Activated CD4-positive, alpha-beta T cell treated with anti-CD3 and anti-CD28 coated beads for 4 hours (primary cell): ENCODE measurements around the gene RIT1.

Source experiments
- DNase-seq, 2 donors: peaks; one replicate each; pipeline ENCODE4 v3.0.0-alpha.2; 2020

RIT1 gene

DNA sequence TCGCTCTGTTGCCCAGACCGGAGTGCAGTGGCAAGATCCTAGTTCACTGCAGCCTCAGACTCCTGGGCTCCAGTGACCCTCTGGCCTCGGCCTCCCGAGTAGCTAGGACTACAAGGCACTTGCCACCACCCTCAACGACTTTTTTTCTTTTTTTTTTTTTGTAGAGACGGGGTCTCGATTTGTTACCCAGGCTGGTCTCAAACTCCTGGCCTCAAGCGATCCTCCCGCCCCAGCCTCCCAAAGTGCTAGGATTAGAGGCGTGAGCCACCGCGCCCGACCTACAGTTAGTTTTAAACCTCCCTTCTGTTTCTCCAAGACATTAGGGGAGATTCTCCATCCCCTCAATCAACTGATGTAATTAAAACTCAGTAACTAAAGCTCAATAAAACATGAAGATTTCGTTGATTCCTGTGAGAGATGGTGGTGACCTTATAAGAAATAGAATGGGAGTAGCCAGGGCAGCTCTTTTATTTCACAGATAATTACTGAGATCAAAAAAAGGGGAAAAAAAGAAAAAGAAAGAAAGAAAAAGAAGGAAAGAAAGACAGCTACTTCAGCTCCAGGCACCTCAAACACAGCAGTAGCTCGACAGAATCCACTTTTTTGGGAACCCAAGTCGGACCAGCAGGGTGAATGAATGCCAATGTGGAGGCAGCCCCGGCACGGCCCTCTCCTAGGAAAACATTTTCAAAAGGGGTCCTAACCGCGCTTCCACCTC is 54.7 kb downstream of the RIT1 start:
- no peak for DNase-seq

DNA sequence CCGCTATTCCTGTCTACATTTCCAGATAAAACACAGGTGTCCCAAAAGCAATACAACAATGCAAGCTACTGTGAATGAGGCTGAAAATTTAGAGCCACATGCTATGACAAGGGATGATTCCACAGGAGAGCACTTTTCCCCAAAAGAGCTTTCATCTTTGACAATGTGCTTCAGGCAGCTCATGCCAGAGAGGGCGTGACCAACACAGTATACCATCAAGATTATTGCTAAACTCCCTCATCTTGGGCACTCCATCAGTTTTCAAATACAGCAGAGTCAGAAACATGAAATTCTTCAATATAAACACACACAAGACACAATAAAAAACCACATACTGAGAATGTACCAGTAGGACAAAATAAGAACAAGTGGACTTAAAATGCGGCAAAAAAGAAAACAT is 60.8 kb downstream of the RIT1 start:
- DNase-seq, result no peak

DNA sequence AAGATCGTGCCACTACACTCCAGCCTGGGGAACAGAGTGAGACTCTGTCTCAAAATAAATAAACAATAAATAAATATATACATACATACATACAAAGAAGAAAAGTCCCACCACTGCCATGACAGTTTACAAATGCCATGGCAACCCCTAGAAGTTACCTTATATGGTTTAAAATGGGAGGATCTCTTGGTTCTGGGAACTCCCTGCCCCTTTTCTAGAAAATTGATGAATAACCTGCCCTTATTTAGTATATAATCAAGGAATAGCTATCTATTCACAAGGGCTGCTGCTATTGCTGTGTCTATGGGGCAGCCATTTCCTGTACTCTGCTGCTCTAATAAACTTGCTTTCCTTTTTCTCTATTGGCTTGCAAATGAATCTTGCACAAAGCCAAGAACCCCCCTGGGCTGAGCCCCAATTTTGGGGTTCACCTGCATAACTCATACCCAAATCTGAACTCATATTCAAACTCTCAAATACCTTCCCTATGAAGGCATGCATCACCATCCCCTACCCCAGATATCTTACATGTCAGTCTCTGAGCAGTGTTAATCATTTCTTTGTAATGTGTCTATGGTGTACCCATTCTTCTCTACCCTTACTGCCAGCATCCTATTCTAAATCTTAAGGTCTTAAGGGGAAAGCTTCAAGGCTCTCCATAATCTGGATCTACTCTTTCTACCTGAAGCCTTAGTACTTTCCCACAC is 63.2 kb downstream of the RIT1 start:
- no peak for DNase-seq
